AG04450 (cell line): ENCODE results near the gene SYP. TPM values are rescaled to one million over a fixed set of nuclear protein-coding genes. Genes with fewer than 3 reads are reported as not detected.

Source experiments
- CTCF ChIA-PET: fragments of 300-600, 350-600 bp; formaldehyde crosslinking; extraction: SDS; loops from one replicate; lab custom pipeline; 2022; ENCODE audit warnings: antibody characterized with exemption, inconsistent platforms; lab: Charles Lee
- POLR2A ChIA-PET: fragments of 350-600 bp; formaldehyde crosslinking; extraction: SDS; loops from one replicate; lab custom pipeline; 2021; ENCODE audit warnings: antibody characterized with exemption, inconsistent platforms; lab: Yijun Ruan, JAX
- DNase-seq: peaks from one replicate; pipeline ENCODE4 v3.0.0-alpha.2; 2011; ENCODE audit warnings: low read depth, low spot score
- H3K27ac ChIP-seq: one replicate; pipeline ENCODE4 v1.5.1; 2012; ENCODE audit warnings: low read depth, low read length, control low read depth
- H3K27me3 ChIP-seq: one replicate; pipeline ENCODE4 v1.6.0; 2012; ENCODE audit warnings: low read length; ENCODE audit not compliant: control insufficient read depth, insufficient read depth
- H3K4me3 ChIP-seq: 2 replicates; pipeline ENCODE4 v1.5.1; 2011; ENCODE audit warnings: mild to moderate bottlenecking, low read depth, low read length, control low read depth
- H3K9me3 ChIP-seq: 2 replicates; pipeline ENCODE4 v1.5.1; 2012; ENCODE audit warnings: low read length; ENCODE audit not compliant: control insufficient read depth, insufficient read depth
- polyA plus RNA-seq: library from polyadenylated mRNA; depleted of rRNA; stranded (reverse); fragments of >200 nt; gene quantifications from 2 replicates; pipeline ENCODE4 v1.2.3, GENCODE V29; 2011
- TF ChIP-seq, protein P1 (sequence below): IDR thresholded peaks from 2 replicates; pipeline ENCODE4 v1.5.1; 2011; ENCODE audit warnings: low read depth, low read length, control low read depth, inconsistent platforms

The SYP gene
- polyA plus RNA-seq, 1 experiment: 0.07 TPM

- peaks cover 7% of the 10 kb centered on the region for H3K27me3 ChIP-seq
- POLR2A ChIA-PET: no interaction called here
- H3K27ac ChIP-seq: no peak overlapping the region
- CTCF ChIA-PET: no interaction called here
- DNase-seq: no peak
- TF ChIP-seq, protein P1, sequence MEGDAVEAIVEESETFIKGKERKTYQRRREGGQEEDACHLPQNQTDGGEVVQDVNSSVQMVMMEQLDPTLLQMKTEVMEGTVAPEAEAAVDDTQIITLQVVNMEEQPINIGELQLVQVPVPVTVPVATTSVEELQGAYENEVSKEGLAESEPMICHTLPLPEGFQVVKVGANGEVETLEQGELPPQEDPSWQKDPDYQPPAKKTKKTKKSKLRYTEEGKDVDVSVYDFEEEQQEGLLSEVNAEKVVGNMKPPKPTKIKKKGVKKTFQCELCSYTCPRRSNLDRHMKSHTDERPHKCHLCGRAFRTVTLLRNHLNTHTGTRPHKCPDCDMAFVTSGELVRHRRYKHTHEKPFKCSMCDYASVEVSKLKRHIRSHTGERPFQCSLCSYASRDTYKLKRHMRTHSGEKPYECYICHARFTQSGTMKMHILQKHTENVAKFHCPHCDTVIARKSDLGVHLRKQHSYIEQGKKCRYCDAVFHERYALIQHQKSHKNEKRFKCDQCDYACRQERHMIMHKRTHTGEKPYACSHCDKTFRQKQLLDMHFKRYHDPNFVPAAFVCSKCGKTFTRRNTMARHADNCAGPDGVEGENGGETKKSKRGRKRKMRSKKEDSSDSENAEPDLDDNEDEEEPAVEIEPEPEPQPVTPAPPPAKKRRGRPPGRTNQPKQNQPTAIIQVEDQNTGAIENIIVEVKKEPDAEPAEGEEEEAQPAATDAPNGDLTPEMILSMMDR: no peak
- H3K4me3 ChIP-seq: no peak overlapping the region
- no peaks in the 10 kb centered on the region for H3K9me3 ChIP-seq
Measured at GRCh38 chrX:49208399-49208798, 8.4 kb upstream of the SYP start.

- Histone ChIP-seq H3K27ac (no peak overlapping the region), H3K9me3 (no peaks in the 10 kb centered on the region), H3K27me3 (peaks cover 7% of the 10 kb centered on the region), H3K4me3 (no peak overlapping the region)
- CTCF ChIA-PET: no interaction called here
- POLR2A ChIA-PET: no interaction called here
- DNase-seq: no peak
- TF ChIP-seq, protein P1: no peak
Measured at GRCh38 chrX:49206543-49206942, 6.5 kb upstream of the SYP start.

- TF ChIP-seq, protein P1: no peak
- POLR2A ChIA-PET: no interaction called here
- H3K9me3 ChIP-seq: no peaks in the 10 kb centered on the region
- DNase-seq: no peak
- H3K4me3 ChIP-seq: no peak overlapping the region
- peaks cover 7% of the 10 kb centered on the region for H3K27me3 ChIP-seq
- H3K27ac ChIP-seq: no peak overlapping the region
- CTCF ChIA-PET: no interaction called here
Measured at GRCh38 chrX:49205443-49205842, 5.5 kb upstream of the SYP start.

GRCh38 chrX:49204709-49205108 lies 4.7 kb upstream of the SYP start:
- peaks cover 7% of the 10 kb centered on the region for H3K27me3 ChIP-seq
- POLR2A ChIA-PET: no interaction called here
- CTCF ChIA-PET: no interaction called here

DNA sequence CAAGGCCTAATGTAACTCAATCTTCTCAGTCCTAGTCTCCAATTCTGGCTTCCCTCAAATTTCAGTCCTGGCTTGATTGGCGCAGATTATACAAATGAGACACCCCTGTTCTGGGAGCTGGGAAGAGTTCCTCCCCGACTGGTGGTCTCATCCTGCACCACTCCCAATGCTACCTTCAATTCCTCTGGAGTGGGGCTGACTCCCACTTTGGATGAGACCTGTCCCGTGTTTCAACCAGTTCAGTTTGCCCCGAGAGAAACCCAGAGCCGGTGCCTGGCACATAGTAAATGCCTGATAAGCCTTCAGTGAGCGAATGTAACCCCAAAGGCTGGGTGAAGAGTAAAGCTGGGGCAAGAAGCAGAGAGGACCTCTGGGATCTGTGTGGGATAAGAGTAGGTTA lies 4.0 kb upstream of the SYP start:
- no peak overlapping the region for H3K4me3 ChIP-seq

More at GRCh38 chrX:49204709-49205108, 4.7 kb upstream of the SYP start:
- Histone ChIP-seq H3K4me3 (no peak overlapping the region), H3K27ac (no peak overlapping the region), H3K9me3 (no peaks in the 10 kb centered on the region)
- DNase-seq: no peak
- TF ChIP-seq, protein P1: no peak

More for the DNA sequence above, 4.0 kb upstream of the SYP start:
- ChIA-PET POLR2A (no interaction called here), CTCF (no interaction called here)
- H3K27me3 ChIP-seq: peaks cover 3% of the 10 kb centered on the region
- DNase-seq: no peak
- TF ChIP-seq, protein P1: no peak
- no peaks in the 10 kb centered on the region for H3K9me3 ChIP-seq
- H3K27ac ChIP-seq: no peak overlapping the region
